PFSK-1 (cell line): ENCODE results near the gene DNAJC5.

Experiments
- FOXP2 ChIP-seq: optimal IDR thresholded peaks from 2 replicates; pipeline ENCODE3; 2011; ENCODE audit warnings: borderline replicate concordance, control low read depth, inconsistent platforms; ENCODE audit not compliant: insufficient read depth; ENCODE audit errors: extremely low read length, extremely low read depth
- POLR2AphosphoS5 ChIP-seq: IDR thresholded peaks from 2 replicates; pipeline ENCODE4 v1.6.1; 2012; ENCODE audit warnings: low read depth, mild to moderate bottlenecking, control low read depth, low read length, moderate library complexity
- REST ChIP-seq, 2 experiments: IDR thresholded peaks; 2 replicates each; pipeline versions ENCODE4 v1.6.1 to v1.8.0; 2011 to 2012; ENCODE audit warnings: low read depth in 2 of 2, low read length in 2 of 2, control low read depth in 1 of 2, inconsistent platforms in 1 of 2, mild to moderate bottlenecking in 1 of 2, moderate library complexity in 1 of 2; ENCODE audit not compliant: insufficient read depth in 1 of 2
- SIN3A ChIP-seq: IDR thresholded peaks from 2 replicates; pipeline ENCODE4 v1.6.1; 2012; ENCODE audit warnings: mild to moderate bottlenecking, low read length, moderate library complexity, borderline replicate concordance; ENCODE audit not compliant: insufficient read depth
- TAF1 ChIP-seq: IDR thresholded peaks from 2 replicates; pipeline ENCODE4 v1.6.1; 2012; ENCODE audit warnings: low read length, control low read depth, borderline replicate concordance; ENCODE audit not compliant: insufficient read depth

DNAJC5 gene

GRCh38 chr20:63855363-63856097 is 39.4 kb upstream of the DNAJC5 start:
- no peak for TF ChIP-seq REST (IDR thresholded peaks at IDR 0.05; ENCODE audit: insufficient read depth in 1 of 2, low read depth in 2 of 2, low read length in 2 of 2)
- TF ChIP-seq TAF1: no peak
- TF ChIP-seq FOXP2: no peak
- TF ChIP-seq POLR2AphosphoS5: no peak
- no peak for TF ChIP-seq SIN3A

GRCh38 chr20:63856098-63856511 is 38.8 kb upstream of the DNAJC5 start:
- TF ChIP-seq REST (IDR thresholded peaks at IDR 0.05; ENCODE audit: insufficient read depth in 1 of 2, low read depth in 2 of 2, low read length in 2 of 2) (no peak), TAF1 (no peak), POLR2AphosphoS5 (no peak), SIN3A (no peak), FOXP2 (no peak)

- TF ChIP-seq FOXP2 (no peak), TAF1 (0 out of 2 replicates have a peak, but pooled peaks have one; percentile 49), POLR2AphosphoS5 (no peak), SIN3A (no peak), REST (IDR thresholded peaks at IDR 0.05; ENCODE audit: insufficient read depth in 1 of 2, low read depth in 2 of 2, low read length in 2 of 2) (0 out of 4 replicates have a peak, but pooled peaks of 1 of the 2 experiments have one; percentile 15)
Observed at GRCh38 chr20:63857764-63858392, 37.0 kb upstream of the DNAJC5 start.

GRCh38 chr20:63858393-63859165 is 36.3 kb upstream of the DNAJC5 start:
- TF ChIP-seq SIN3A (no peak), TAF1 (no peak)

- TF ChIP-seq TAF1 (no peak), POLR2AphosphoS5 (no peak)
Observed at GRCh38 chr20:63859166-63859699, 35.7 kb upstream of the DNAJC5 start.
